T-helper 1 cell treated with Interleukin-12 subunit alpha and Interleukin-12 subunit beta and Interleukin-4 antibody, amounts not matched to agents 30 μg/mL and 1 μg/mL, for 36 hours (primary cell): ENCODE results near the gene QRFP.
"Not testable (repeated sequence)": the region's sequence is repeated elsewhere in the genome, so short reads cannot be mapped to it uniquely, and the experiment has no call there.

Experiments
- H3K27ac Mint-ChIP-seq: one replicate; pipeline ENCODE4 v1.8.0; 2021; ENCODE audit warnings: mild to moderate bottlenecking, mixed read lengths
- H3K27me3 Mint-ChIP-seq: one replicate; pipeline ENCODE4 v1.8.0; 2021; ENCODE audit warnings: low read depth, mixed read lengths
- H3K36me3 Mint-ChIP-seq: one replicate; pipeline ENCODE4 v1.8.0; 2021; ENCODE audit warnings: low read depth, mixed read lengths
- H3K4me1 Mint-ChIP-seq: one replicate; pipeline ENCODE4 v1.8.0; 2021; ENCODE audit warnings: low read depth, mixed read lengths
- H3K4me3 Mint-ChIP-seq: one replicate; pipeline ENCODE4 v1.8.0; 2021; ENCODE audit warnings: mild to moderate bottlenecking, moderate library complexity, mixed read lengths
- H3K9me3 Mint-ChIP-seq: one replicate; pipeline ENCODE4 v1.8.0; 2021; ENCODE audit warnings: mixed read lengths

QRFP gene

DNA sequence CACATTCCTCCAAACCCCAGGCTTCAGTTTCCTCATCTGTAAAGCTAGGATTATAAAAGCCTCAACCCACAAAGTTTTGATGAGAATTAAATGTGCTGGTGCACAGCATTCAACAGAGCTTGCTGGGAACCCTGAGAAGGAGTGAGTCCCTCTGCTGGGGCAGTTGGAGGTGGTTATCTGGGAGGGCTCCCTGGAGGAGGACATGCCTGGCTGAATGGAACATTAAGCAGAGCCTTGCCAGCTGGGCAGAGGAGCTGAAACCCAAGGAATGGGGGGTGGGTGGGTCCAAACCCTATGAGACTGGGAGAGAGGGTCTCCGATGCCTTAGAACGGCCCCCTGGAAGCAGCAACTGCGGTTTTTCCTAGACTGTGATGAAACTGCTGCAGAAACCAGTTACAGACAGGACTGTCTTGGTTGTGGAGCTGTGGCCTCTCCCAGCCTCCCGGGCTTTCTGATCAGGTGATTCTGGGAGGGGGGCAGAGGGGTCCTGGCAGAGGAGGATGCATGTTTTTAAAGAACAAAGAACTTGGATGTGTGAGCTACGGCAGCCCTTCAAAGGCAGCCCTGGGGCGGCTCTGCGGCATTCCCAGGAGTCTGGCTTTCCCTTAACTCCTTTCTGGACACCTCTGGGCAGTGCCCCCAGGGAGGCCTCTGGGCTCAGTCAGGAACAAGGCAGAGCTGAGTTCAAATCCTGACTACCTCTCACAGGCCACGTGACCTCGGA is 21.7 kb upstream of the QRFP start:
- no peak overlapping the region for H3K27ac Mint-ChIP-seq
- no peaks in the 10 kb centered on the region for H3K9me3 Mint-ChIP-seq
- H3K4me1 Mint-ChIP-seq: no peaks in the 10 kb centered on the region
- H3K4me3 Mint-ChIP-seq: no peak overlapping the region
- H3K27me3 Mint-ChIP-seq: no peaks in the 10 kb centered on the region
- H3K36me3 Mint-ChIP-seq: no peaks in the 10 kb centered on the region

DNA sequence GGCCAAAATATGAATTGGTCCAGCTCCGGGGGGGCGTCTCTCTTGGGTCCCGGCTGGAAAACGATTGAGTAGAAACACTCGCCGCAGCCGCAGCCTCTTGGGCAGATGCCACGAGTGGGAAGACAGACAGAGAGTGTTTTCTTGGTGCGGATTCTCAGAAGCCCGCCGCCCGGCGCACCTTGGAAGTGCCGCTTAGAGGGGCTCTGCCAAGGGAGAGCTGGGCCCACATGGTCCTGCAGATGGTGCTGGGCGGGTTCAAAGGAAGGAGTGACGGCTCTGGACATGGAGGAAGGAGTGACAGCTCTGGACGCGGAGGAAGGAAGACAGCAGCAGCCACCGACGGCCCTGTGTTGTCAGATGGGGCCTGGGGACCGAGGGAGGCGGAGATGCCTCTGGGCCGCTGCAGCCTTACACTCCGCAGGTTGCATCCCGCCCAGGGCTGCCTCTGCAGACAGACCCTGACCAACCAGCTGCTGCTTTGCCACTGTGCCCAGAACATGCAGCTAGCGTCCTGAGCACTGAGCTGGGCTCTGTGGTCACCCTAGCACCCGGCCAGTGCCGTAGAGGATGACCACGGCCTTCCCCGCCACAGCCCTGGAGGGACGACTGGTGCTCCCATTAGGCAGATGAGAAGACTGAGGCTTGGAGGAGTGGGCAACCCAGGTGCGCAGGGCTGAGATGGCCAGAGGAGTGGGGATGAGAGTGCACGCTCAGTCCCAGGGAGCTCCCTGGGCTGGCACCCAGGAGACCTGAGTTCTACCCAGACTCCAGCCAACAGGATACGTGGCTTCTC is 20.8 kb upstream of the QRFP start:
- Mint-ChIP-seq H3K4me1 (no peaks in the 10 kb centered on the region), H3K36me3 (no peaks in the 10 kb centered on the region), H3K9me3 (no peaks in the 10 kb centered on the region), H3K27me3 (no peaks in the 10 kb centered on the region), H3K27ac (no peak overlapping the region), H3K4me3 (no peak overlapping the region)

GRCh38 chr9:130915096-130915447 is 18.5 kb upstream of the QRFP start:
- H3K4me3 Mint-ChIP-seq: no peak overlapping the region
- no peak overlapping the region for H3K27ac Mint-ChIP-seq
- no peaks in the 10 kb centered on the region for H3K4me1 Mint-ChIP-seq

GRCh38 chr9:130914417-130915095 is 17.9 kb upstream of the QRFP start:
- H3K36me3 Mint-ChIP-seq: no peaks in the 10 kb centered on the region

More at GRCh38 chr9:130915096-130915447, 18.5 kb upstream of the QRFP start:
- Mint-ChIP-seq H3K27me3 (no peaks in the 10 kb centered on the region), H3K9me3 (no peaks in the 10 kb centered on the region), H3K36me3 (no peaks in the 10 kb centered on the region)

GRCh38 chr9:130913599-130914416 is 17.2 kb upstream of the QRFP start:
- H3K4me1 Mint-ChIP-seq: no peaks in the 10 kb centered on the region
- no peaks in the 10 kb centered on the region for H3K27me3 Mint-ChIP-seq
- H3K9me3 Mint-ChIP-seq: no peaks in the 10 kb centered on the region
- H3K27ac Mint-ChIP-seq: no peak overlapping the region
- H3K4me3 Mint-ChIP-seq: no peak overlapping the region
- H3K36me3 Mint-ChIP-seq: no peaks in the 10 kb centered on the region

More at GRCh38 chr9:130914417-130915095, 17.9 kb upstream of the QRFP start:
- H3K9me3 Mint-ChIP-seq: no peaks in the 10 kb centered on the region
- H3K27ac Mint-ChIP-seq: no peak overlapping the region
- H3K4me3 Mint-ChIP-seq: no peak overlapping the region
- no peaks in the 10 kb centered on the region for H3K4me1 Mint-ChIP-seq
- H3K27me3 Mint-ChIP-seq: no peaks in the 10 kb centered on the region

DNA sequence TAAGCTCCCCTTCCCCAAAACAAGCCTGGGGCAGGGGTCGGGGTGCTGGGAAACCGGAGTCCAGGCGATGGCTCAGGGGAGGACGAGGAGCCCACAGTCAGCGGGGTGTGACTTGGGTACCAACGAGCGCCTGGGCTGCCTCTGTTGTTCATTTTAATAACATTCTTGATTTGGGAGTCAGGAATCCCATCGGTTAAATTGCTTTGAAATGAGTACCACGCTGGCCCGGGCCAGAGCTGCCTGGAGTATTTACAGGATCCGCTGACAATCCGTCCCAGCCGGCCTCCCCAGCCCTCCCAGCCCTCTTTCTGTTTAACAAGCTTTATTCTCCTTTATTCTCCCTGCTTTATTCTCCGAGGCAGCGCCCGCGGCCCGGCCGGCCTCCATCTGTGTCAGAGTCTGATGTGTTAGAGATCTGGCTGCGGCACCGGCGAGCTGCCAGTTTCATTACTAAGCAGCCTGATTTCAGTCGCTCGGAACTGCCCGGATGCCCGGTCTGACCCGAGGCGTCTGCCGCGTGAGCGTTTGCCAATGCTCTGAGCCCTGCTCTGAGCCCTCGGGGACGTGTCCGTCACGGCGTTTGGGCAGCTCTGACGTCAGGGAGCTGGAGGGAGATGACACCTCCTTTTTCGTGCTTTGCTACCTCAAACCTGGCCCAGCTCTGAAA is 16.5 kb upstream of the QRFP start:
- no peak overlapping the region for H3K27ac Mint-ChIP-seq
- no peaks in the 10 kb centered on the region for H3K27me3 Mint-ChIP-seq
- no peaks in the 10 kb centered on the region for H3K4me1 Mint-ChIP-seq
- no peaks in the 10 kb centered on the region for H3K36me3 Mint-ChIP-seq
- H3K4me3 Mint-ChIP-seq: no peak overlapping the region
- H3K9me3 Mint-ChIP-seq: no peaks in the 10 kb centered on the region

DNA sequence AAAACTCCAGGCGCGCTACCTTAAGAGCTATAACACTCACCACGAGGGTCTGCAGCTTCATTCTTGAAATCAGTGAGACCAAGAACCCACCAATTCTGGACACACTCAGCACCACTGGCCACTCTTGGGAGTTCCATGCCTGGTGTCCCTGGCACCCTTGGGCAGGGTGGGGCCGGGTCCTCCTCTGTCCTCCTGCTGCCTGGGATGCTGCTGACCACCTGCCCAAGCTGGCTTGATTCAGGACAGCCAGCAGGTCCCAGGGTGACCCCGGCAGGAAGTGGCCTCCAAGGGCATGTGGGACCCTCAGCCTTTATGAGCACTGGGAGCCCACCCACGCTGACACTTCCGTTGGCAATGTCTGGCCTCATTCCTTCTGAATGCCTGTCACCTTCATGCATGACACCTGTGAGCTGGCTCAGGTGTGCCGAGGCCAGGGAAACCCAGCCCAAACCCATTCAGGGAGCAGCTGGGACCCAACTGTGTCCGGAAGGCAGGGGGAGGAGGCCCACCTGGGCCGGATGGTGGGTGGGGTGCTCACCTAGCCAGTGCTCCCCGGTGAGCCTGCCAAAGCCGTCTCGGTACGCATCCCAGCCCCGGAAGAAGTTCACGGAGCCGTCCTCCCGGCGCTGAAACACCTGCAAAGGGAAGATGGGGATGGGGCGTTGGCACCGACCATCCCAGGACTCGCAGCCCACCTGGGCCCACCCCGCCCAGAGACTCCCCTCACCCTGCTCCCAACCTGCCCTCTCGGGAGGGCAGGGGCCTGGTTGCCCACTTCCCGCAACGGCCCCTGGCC is 14.8 kb upstream of the QRFP start:
- Mint-ChIP-seq H3K4me1 (no peaks in the 10 kb centered on the region), H3K36me3 (no peaks in the 10 kb centered on the region), H3K4me3 (no peak overlapping the region), H3K27ac (no peak overlapping the region), H3K27me3 (no peaks in the 10 kb centered on the region), H3K9me3 (no peaks in the 10 kb centered on the region)

- H3K9me3 Mint-ChIP-seq, H3K27me3 Mint-ChIP-seq, H3K4me1 Mint-ChIP-seq, H3K4me3 Mint-ChIP-seq, H3K27ac Mint-ChIP-seq, H3K36me3 Mint-ChIP-seq: not testable (repeated sequence)
Measured at GRCh38 chr9:130910670-130911069, 14.1 kb upstream of the QRFP start.

- H3K4me1 Mint-ChIP-seq, H3K36me3 Mint-ChIP-seq, H3K27me3 Mint-ChIP-seq, H3K27ac Mint-ChIP-seq, H3K9me3 Mint-ChIP-seq, H3K4me3 Mint-ChIP-seq: not testable (repeated sequence)
Measured at GRCh38 chr9:130910041-130910440, 13.4 kb upstream of the QRFP start.

DNA sequence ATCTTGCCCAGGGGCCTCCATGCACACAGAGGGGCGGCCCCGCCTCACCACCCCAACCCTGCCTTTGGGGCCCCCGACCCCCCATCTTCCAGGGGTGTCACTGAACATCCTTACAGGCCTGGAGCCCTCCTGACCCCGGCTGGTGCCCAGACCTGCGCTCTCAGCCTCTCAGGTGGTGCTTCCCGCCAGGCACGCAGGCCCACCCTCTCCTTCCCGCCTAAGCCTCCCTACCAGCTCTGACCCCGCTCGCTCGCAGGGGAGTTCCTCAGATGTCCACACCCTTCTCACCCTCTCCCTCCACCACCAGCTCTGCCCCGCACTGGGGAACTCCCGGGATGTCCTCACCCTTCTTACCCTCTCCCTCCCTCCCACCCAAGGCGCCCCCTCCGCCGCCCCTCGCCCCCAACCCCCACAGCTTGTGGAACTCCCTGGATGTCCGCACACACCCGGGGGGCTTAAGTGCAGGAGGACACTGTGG is 12.3 kb upstream of the QRFP start:
- no peaks in the 10 kb centered on the region for H3K4me1 Mint-ChIP-seq
- H3K27ac Mint-ChIP-seq: no peak overlapping the region
- H3K27me3 Mint-ChIP-seq: no peaks in the 10 kb centered on the region
- H3K4me3 Mint-ChIP-seq: no peak overlapping the region
- no peaks in the 10 kb centered on the region for H3K36me3 Mint-ChIP-seq
- no peaks in the 10 kb centered on the region for H3K9me3 Mint-ChIP-seq

DNA sequence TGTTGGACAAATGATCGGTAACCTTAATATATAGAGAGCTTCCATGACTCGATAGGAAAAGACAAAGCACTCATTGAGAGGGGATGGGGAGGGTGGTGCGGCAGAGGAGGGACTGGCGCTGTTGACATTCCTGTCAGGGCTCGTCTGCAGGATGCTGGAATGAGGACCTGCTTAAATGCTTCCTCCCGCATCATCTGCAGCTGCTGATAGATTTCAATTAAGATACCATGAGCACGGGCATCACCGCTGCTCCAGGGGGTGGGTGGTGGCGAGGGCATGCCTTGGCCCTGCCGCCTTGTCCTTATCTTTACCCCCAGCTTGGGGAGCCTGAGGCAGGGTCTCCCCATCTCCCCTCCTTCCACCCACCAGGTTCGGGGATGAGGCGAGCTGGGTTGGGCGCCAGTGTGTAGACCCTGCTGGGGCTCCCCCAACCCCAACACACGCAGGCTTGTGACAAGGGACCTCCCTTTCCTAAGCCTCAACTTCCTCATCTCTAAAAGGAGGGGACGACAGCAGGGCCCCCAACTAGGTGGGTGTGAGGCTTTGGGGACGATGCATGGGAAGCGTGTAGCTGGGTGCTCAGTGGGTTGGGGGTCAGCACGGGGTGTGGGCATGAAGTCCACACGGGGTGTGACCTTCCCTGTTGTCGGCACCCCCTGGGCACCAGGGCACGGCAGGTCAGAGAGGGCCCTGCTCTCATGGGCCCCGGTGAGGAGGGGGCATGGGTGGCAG is 11.7 kb upstream of the QRFP start:
- no peak overlapping the region for H3K27ac Mint-ChIP-seq
- H3K4me1 Mint-ChIP-seq: no peaks in the 10 kb centered on the region
- no peaks in the 10 kb centered on the region for H3K27me3 Mint-ChIP-seq
- no peaks in the 10 kb centered on the region for H3K9me3 Mint-ChIP-seq
- H3K36me3 Mint-ChIP-seq: no peaks in the 10 kb centered on the region
- no peak overlapping the region for H3K4me3 Mint-ChIP-seq

GRCh38 chr9:130906735-130907416 is 10.3 kb upstream of the QRFP start:
- H3K9me3 Mint-ChIP-seq: no peaks in the 10 kb centered on the region

More at GRCh38 chr9:130906735-130907416, 10.3 kb upstream of the QRFP start:
- Mint-ChIP-seq H3K27me3 (no peaks in the 10 kb centered on the region), H3K36me3 (no peaks in the 10 kb centered on the region), H3K27ac (no peak overlapping the region), H3K4me1 (no peaks in the 10 kb centered on the region), H3K4me3 (no peak overlapping the region)
